Measurements from ENCODE around the gene CARD6. TPM values are rescaled to one million over a fixed set of nuclear protein-coding genes. Genes with fewer than 3 reads are reported as not detected.
"Not testable (repeated sequence)": the region's sequence is repeated elsewhere in the genome, so short reads cannot be mapped to it uniquely, and the experiment has no call there.

Gene CARD6
- total RNA-seq, 1 experiment from 2014 or later, result not detected

GRCh38 chr5:40828021-40828631 is 13.0 kb upstream of the CARD6 start:
- no peak for DNase-seq (ENCODE audit: low spot score)
- in situ Hi-C loops (cut with HindIII; ENCODE audit: low sequenced_read_pairs), result no loop called here

DNA sequence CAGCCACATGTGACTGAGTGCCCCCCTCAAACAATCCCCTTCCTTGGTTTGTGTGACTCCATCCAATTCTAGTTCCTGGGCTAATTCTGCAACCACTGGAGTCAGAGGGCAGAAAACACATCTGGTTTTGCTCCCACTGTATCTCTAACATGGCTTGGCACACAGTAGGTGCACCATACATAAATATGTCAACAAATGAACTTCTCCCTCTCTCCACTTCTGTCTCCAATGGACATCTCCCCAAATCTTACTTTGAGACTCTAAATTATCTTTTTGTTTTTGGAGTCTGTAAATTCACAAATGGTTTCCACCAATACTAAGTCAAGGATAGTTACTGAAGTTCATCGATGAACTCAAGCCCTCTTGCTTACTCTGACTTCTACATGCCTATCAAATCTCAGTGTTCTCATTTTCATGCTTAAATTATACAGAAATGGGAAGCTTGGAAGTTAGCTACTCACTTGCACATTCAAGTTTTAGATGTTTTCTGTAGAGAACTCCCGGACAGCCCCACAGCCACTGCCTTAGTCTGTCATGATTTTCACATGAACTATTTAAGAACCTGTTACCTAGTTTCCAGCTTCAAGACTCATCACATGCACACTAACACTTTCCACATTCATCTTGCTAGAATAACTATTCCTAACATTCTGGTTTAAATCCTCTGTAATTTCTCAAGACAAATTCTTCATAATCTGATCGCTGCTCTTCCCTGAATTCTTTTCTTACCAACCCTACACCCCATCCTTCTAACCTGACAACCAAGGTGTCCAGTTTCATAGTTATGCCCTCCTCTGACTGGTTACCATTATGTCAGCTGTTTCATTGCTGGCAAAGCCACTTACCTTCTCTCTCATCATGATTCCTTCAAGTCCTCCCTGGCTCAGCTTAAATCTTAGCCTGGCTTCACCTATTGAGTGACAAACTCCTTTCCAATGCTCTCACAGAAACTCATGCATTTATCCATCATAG is 12.2 kb upstream of the CARD6 start:
- no peak for DNase-seq (ENCODE audit: low spot score)
- in situ Hi-C loops (cut with HindIII; ENCODE audit: low sequenced_read_pairs), result no loop called here

DNA sequence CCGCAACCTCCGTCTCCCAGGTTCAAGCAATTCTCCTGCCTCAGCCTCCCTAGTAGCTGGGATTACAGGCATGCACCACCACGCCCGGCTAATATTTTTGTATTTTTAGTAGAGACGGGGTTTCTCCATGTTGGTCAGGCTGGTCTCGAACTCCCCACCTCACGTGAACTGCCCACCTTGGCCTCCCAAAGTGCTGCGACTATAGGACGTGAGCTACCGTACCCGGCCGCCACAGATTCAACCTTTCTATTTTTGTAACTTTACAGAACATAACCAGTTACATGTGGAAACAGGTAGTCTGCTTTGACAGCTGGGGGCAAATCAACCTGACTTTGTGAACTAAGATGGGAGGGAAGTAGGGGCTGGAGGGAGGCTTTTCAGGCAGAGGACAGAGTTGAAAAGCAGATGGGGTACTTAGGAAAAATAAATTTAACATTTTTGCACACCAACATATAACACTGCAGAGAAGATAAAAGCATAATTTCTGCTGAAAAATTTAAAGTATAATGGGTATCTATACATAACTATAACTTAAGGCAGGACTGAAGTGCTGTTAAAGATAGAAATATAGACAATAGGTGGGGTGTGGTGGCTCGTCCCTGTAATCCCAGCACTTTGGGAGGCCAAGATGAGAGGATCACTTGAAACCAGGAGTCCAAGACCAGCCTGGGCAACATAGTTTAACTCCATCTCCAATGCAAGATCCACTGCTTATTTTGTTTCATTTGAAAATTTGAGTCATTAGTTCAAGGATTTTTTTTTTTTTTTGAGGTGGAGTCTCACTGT is 11.2 kb upstream of the CARD6 start:
- no peak for DNase-seq (ENCODE audit: low spot score)
- in situ Hi-C loops (cut with HindIII; ENCODE audit: low sequenced_read_pairs), result no loop called here

- no peak for DNase-seq (ENCODE audit: low spot score)
- in situ Hi-C loops (cut with HindIII; ENCODE audit: low sequenced_read_pairs), result no loop called here
Observed at GRCh38 chr5:40831346-40832210, 9.6 kb upstream of the CARD6 start.

GRCh38 chr5:40832345-40832744 is 8.8 kb upstream of the CARD6 start:
- in situ Hi-C loops (cut with HindIII; ENCODE audit: low sequenced_read_pairs), result no loop called here
- no peak for DNase-seq (ENCODE audit: low spot score)

DNA sequence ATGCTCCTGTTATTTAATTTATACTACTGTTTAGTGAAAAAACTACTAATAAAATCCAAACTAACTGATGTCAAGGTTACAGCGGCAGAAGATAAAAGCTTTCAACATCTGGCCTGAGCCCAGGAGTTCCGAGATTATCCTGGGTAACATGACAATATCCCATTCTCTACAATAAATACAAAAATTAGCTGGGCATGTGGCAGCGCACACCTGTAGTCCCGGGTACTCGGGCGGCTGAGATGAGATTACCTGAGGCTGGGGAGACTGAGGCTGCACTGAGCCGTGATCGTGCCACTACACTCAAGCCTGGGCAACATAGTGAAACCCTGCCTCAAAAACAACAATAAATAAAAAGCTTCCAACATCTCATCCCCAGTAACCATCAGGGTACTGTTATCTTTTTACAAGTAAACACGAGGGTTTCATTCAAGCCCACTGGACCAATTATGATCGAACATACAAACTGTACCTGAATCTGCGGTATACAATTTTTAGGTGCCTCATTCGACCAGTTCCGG is 7.4 kb upstream of the CARD6 start:
- no peak for DNase-seq (ENCODE audit: low spot score)
- in situ Hi-C loops (cut with HindIII; ENCODE audit: low sequenced_read_pairs), result no loop called here

GRCh38 chr5:40834391-40834848 is 6.7 kb upstream of the CARD6 start:
- in situ Hi-C loops (cut with HindIII; ENCODE audit: low sequenced_read_pairs), result no loop called here
- DNase-seq (ENCODE audit: low spot score), result peak; percentile 16

GRCh38 chr5:40834849-40835787 is 6.0 kb upstream of the CARD6 start, which contains the start of gene RPL37:
RPL37 (minus strand) TSS chr5:40835222; CDS start chr5:40835185, 37 bp downstream.
- peak; percentile 97 for DNase-seq (ENCODE audit: low spot score)
- in situ Hi-C loops (cut with HindIII; ENCODE audit: low sequenced_read_pairs), result no loop called here

DNA sequence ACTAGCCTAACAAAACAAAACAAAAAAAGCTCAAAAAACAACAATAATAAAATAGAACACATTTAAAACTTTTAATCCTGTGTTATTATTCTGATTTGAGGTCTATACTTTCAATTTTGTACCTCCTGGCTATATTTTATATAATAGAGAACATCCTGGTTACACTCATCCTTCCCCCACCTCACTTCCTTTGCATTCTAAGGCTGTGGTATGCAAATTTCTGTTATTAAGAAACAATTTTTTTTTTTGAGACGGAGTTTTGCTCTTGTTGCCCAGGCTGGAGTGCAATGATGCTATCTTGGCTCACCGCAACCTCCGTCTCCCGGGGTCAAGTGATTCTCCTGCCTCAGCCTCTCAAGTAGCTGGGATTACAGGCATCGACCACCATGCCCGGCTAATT is 3.1 kb upstream of the CARD6 start:
- no peak for DNase-seq (ENCODE audit: low spot score)
- in situ Hi-C loops (cut with HindIII; ENCODE audit: low sequenced_read_pairs), result no loop called here

GRCh38 chr5:40842351-40842750 is 1.2 kb downstream of the CARD6 start:
- DNase-seq (ENCODE audit: low spot score), result no peak
- in situ Hi-C loops (cut with HindIII; ENCODE audit: low sequenced_read_pairs), result no loop called here

GRCh38 chr5:40844565-40844964 is 3.4 kb downstream of the CARD6 start:
- in situ Hi-C loops (cut with HindIII; ENCODE audit: low sequenced_read_pairs), result no loop called here

GRCh38 chr5:40846371-40846770 is 5.2 kb downstream of the CARD6 start:
- no peak for DNase-seq (ENCODE audit: low spot score)
- in situ Hi-C loops (cut with HindIII; ENCODE audit: low sequenced_read_pairs), result no loop called here

More at GRCh38 chr5:40844565-40844964, 3.4 kb downstream of the CARD6 start:
- DNase-seq (ENCODE audit: low spot score), result no peak

- in situ Hi-C loops (cut with HindIII; ENCODE audit: low sequenced_read_pairs), result no loop called here
Observed at GRCh38 chr5:40847525-40847924, 6.4 kb downstream of the CARD6 start.

GRCh38 chr5:40853632-40854192 is 12.5 kb downstream of the CARD6 start:
- DNase-seq (ENCODE audit: low spot score), result no peak
- in situ Hi-C loops (cut with HindIII; ENCODE audit: low sequenced_read_pairs), result no loop called here

More at GRCh38 chr5:40847525-40847924, 6.4 kb downstream of the CARD6 start:
- DNase-seq (ENCODE audit: low spot score), result no peak

GRCh38 chr5:40860711-40861110 is 19.5 kb downstream of the CARD6 start:
- in situ Hi-C loops (cut with HindIII; ENCODE audit: low sequenced_read_pairs), result no loop called here

DNA sequence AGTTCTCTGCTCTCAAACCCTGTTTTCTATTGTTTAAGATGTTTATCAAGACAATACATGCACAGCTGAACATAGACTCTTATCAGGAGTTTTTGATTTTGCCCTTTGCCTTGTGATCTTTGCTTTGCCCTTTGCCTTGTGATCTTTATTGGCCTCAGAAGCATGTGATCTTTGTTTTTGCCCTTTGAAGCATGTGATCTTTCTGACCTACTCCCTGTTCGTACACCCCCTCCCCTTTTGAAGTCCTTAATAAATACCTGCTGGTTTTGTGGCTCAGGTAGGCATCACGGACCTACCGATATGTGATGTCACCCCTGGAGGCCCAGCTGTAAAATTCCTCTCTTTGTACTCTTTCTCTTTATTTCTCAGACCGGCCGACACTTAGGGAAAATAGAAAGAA is 23.8 kb downstream of the CARD6 start:
- in situ Hi-C loops (cut with HindIII; ENCODE audit: low sequenced_read_pairs), result not testable (repeated sequence)

More at GRCh38 chr5:40860711-40861110, 19.5 kb downstream of the CARD6 start:
- no peak for DNase-seq (ENCODE audit: low spot score)

GRCh38 chr5:40866844-40867243 is 25.7 kb downstream of the CARD6 start:
- DNase-seq (ENCODE audit: low spot score), result no peak
- in situ Hi-C loops (cut with HindIII; ENCODE audit: low sequenced_read_pairs), result no loop called here

More for the DNA sequence above, 23.8 kb downstream of the CARD6 start:
- DNase-seq (ENCODE audit: low spot score), result not testable (repeated sequence)
